ENCODE data around the gene AGBL3. TPM values are rescaled to one million over a fixed set of nuclear protein-coding genes. Genes with fewer than 3 reads are reported as not detected.

Gene AGBL3
- total RNA-seq, 4 donors from 2014 or later = 0.61 to 1.9 (median 1.0) TPM

- no peaks in the 10 kb centered on the region for H3K27me3 ChIP-seq
- no peaks in the 10 kb centered on the region for H3K9me3 ChIP-seq
- in situ Hi-C loops (cut with MboI; ENCODE audit: low sequenced_read_pairs in 4 of 4) = loop anchor here in 1 of 4 donors (25.0 kb wide), 1 partner anchor 192 kb away; no protein-coding TSS in a partner anchor
- no peak for DNase-seq
- peaks cover 0 to 25% of the 10 kb centered on the region in 2 donors for H3K36me3 ChIP-seq
- ATAC-seq = no peak
- intact Hi-C loops (cut with DNase I; ENCODE audit: low total_unique reads) = no loop called here
- H3K27ac ChIP-seq = peak overlapping the region in 1 of 4 donors; percentile 6
- H3K4me3 ChIP-seq = no peak overlapping the region
- no peak for TF ChIP-seq POLR2A (IDR thresholded peaks at IDR 0.05)
- TF ChIP-seq CTCF (IDR thresholded peaks at IDR 0.05 in 4 of 5, conservative IDR thresholded peaks at IDR 0.05 in 1 of 5) = no peak
- H3K4me1 ChIP-seq = peaks cover 19 to 29% of the 10 kb centered on the region in 2 donors
These were observed 9.2 kb downstream of the AGBL3 start for GRCh38 chr7:134995239-134996096.

GRCh38 chr7:134996097-134996550 is 9.8 kb downstream of the AGBL3 start:
- TF ChIP-seq CTCF (IDR thresholded peaks at IDR 0.05 in 4 of 5, conservative IDR thresholded peaks at IDR 0.05 in 1 of 5) = no peak
- TF ChIP-seq POLR2A (IDR thresholded peaks at IDR 0.05) = no peak
- peaks cover 19 to 29% of the 10 kb centered on the region in 2 donors for H3K4me1 ChIP-seq
- intact Hi-C loops (cut with DNase I; ENCODE audit: low total_unique reads) = no loop called here
- ATAC-seq (no peak), DNase-seq (no peak)
- in situ Hi-C loops (cut with MboI; ENCODE audit: low sequenced_read_pairs in 4 of 4) = loop anchor here in 1 of 4 donors (25.0 kb wide), 1 partner anchor 191 kb away; no protein-coding TSS in a partner anchor
- no peaks in the 10 kb centered on the region for H3K9me3 ChIP-seq
- peaks cover 0 to 25% of the 10 kb centered on the region in 2 donors for H3K36me3 ChIP-seq
- H3K27ac ChIP-seq = no peak overlapping the region
- no peaks in the 10 kb centered on the region for H3K27me3 ChIP-seq
- H3K4me3 ChIP-seq = no peak overlapping the region

- peaks cover 0 to 25% of the 10 kb centered on the region in 2 donors for H3K36me3 ChIP-seq
- intact Hi-C loops (cut with DNase I; ENCODE audit: low total_unique reads) = no loop called here
- H3K27me3 ChIP-seq = no peaks in the 10 kb centered on the region
- DNase-seq (no peak), ATAC-seq (no peak)
- H3K4me3 ChIP-seq = no peak overlapping the region
- H3K9me3 ChIP-seq = no peaks in the 10 kb centered on the region
- H3K27ac ChIP-seq = no peak overlapping the region
- in situ Hi-C loops (cut with MboI; ENCODE audit: low sequenced_read_pairs in 4 of 4) = loop anchor here in 1 of 4 donors (25.0 kb wide), 1 partner anchor 190 kb away; no protein-coding TSS in a partner anchor
- H3K4me1 ChIP-seq = peaks cover 9 to 22% of the 10 kb centered on the region in 2 donors
- TF ChIP-seq CTCF (IDR thresholded peaks at IDR 0.05 in 4 of 5, conservative IDR thresholded peaks at IDR 0.05 in 1 of 5) (no peak), POLR2A (IDR thresholded peaks at IDR 0.05) (no peak)
These were observed 11.0 kb downstream of the AGBL3 start for GRCh38 chr7:134997214-134997885.

GRCh38 chr7:134999136-134999535 is 12.8 kb downstream of the AGBL3 start:
- Histone ChIP-seq H3K36me3 (peaks cover 0 to 20% of the 10 kb centered on the region in 2 donors), H3K9me3 (no peaks in the 10 kb centered on the region), H3K4me1 (peaks cover 0 to 11% of the 10 kb centered on the region in 2 donors), H3K27me3 (no peaks in the 10 kb centered on the region), H3K4me3 (no peak overlapping the region), H3K27ac (no peak overlapping the region)
- in situ Hi-C loops (cut with MboI; ENCODE audit: low sequenced_read_pairs in 4 of 4) (loop anchor here in 1 of 4 donors (25.0 kb wide), 1 partner anchor 188 kb away; no protein-coding TSS in a partner anchor), intact Hi-C loops (cut with DNase I; ENCODE audit: low total_unique reads) (no loop called here)
- DNase-seq (no peak), ATAC-seq (no peak)
- no peak for TF ChIP-seq CTCF (IDR thresholded peaks at IDR 0.05 in 4 of 5, conservative IDR thresholded peaks at IDR 0.05 in 1 of 5)
- no peak for TF ChIP-seq POLR2A (IDR thresholded peaks at IDR 0.05)
